GM21723 (cell line): ENCODE data around the gene FBXO15.
A peak's percentile ranks its signal among the peaks of the same experiment; 100 is the strongest.

Experiments
- ATAC-seq: cut with Tn5 transposase; IDR thresholded peaks from one replicate; pipeline ENCODE4 v1.9.1; 2021; ENCODE audit warnings: mild to moderate bottlenecking, moderate library complexity; ENCODE audit not compliant: unreplicated experiment

Gene FBXO15

GRCh38 chr18:74147779-74148542, at the start of gene FBXO15, which contains the start of gene TIMM21:
TSS of gene FBXO15 (minus strand) at chr18:74147834. CDS start at chr18:74147785, 49 bp downstream.
TSS of gene TIMM21 (plus strand) at chr18:74148523. CDS start at chr18:74148809, 286 bp downstream.
- ATAC-seq = peak; percentile 92

GRCh38 chr18:74196220-74197119, 48.8 kb upstream of the FBXO15 start:
- ATAC-seq = peak; percentile 96

GRCh38 chr18:74194691-74195090, 47.1 kb upstream of the FBXO15 start:
- no peak for ATAC-seq

GRCh38 chr18:74191577-74191976, 43.9 kb upstream of the FBXO15 start:
- ATAC-seq = no peak

- no peak for ATAC-seq
These were observed 42.5 kb upstream of the FBXO15 start for GRCh38 chr18:74190086-74190485.

GRCh38 chr18:74186661-74187060, 39.0 kb upstream of the FBXO15 start:
- ATAC-seq = no peak

- no peak for ATAC-seq
These were observed 38.2 kb upstream of the FBXO15 start for GRCh38 chr18:74185860-74186259.

GRCh38 chr18:74184875-74185274, 37.2 kb upstream of the FBXO15 start:
- ATAC-seq = no peak

- ATAC-seq = no peak
These were observed 35.5 kb upstream of the FBXO15 start for GRCh38 chr18:74183130-74183529.

- no peak for ATAC-seq
These were observed 34.7 kb upstream of the FBXO15 start for GRCh38 chr18:74182335-74182734.

GRCh38 chr18:74179623-74180199, 32.1 kb upstream of the FBXO15 start:
- ATAC-seq = no peak

GRCh38 chr18:74178884-74179283, 31.2 kb upstream of the FBXO15 start:
- ATAC-seq = no peak

GRCh38 chr18:74175658-74176057, 28.0 kb upstream of the FBXO15 start:
- no peak for ATAC-seq

GRCh38 chr18:74173434-74173750, 25.8 kb upstream of the FBXO15 start:
- no peak for ATAC-seq

- no peak for ATAC-seq
These were observed 25.2 kb upstream of the FBXO15 start for GRCh38 chr18:74172697-74173433.

- peak; percentile 85 for ATAC-seq
These were observed 24.4 kb upstream of the FBXO15 start for GRCh38 chr18:74171910-74172606.

GRCh38 chr18:74166386-74166785, 18.8 kb upstream of the FBXO15 start:
- no peak for ATAC-seq

- ATAC-seq = peak; percentile 78
These were observed 15.5 kb upstream of the FBXO15 start for GRCh38 chr18:74163019-74163660.

GRCh38 chr18:74155276-74155675, 7.6 kb upstream of the FBXO15 start:
- ATAC-seq = no peak

- ATAC-seq = no peak
These were observed 7.1 kb upstream of the FBXO15 start for GRCh38 chr18:74154716-74155115.
